Spinal cord (tissue), 10 donors: ENCODE measurements around the gene GYPC. TPM values are rescaled to one million over a fixed set of nuclear protein-coding genes. Genes with fewer than 3 reads are reported as not detected.
"Not testable (repeated sequence)": the region's sequence is repeated elsewhere in the genome, so short reads cannot be mapped to it uniquely, and the experiment has no call there.

Experiments used
- DNase-seq, 6 donors: peaks; one replicate each; pipeline versions ENCODE4 v3.0.0 to v3.0.0-alpha.2; 2013 to 2015; ENCODE audit warnings: low spot score in 6 of 6, low read depth in 4 of 6
- H3K27ac ChIP-seq: one replicate; pipeline ENCODE4 v1.5.1; 2013; ENCODE audit warnings: low read depth, low read length, control low read depth
- H3K27me3 ChIP-seq: one replicate; pipeline ENCODE4 v1.6.1; 2013; ENCODE audit warnings: low read length; ENCODE audit not compliant: control insufficient read depth, insufficient read depth
- H3K36me3 ChIP-seq: one replicate; pipeline ENCODE4 v1.6.1; 2013; ENCODE audit warnings: low read length; ENCODE audit not compliant: control insufficient read depth, insufficient read depth
- H3K4me1 ChIP-seq: one replicate; pipeline ENCODE4 v1.6.1; 2013; ENCODE audit warnings: low read length; ENCODE audit not compliant: control insufficient read depth, insufficient read depth
- H3K4me3 ChIP-seq: one replicate; pipeline ENCODE4 v1.5.1; 2013; ENCODE audit warnings: low read depth, low read length, control low read depth
- H3K9me3 ChIP-seq: one replicate; pipeline ENCODE4 v1.6.1; 2013; ENCODE audit warnings: low read length; ENCODE audit not compliant: control insufficient read depth, insufficient read depth
- WGBS: methylation state at CpG from one replicate; pipeline ENCODE4 v1.1.5; 2013; ENCODE audit warnings: missing lambda C conversion rate; ENCODE audit not compliant: insufficient coverage; 5-methylcytosine and 5-hydroxymethylcytosine counted together
- polyA plus RNA-seq, 2 donors: library from polyadenylated mRNA; unstranded; fragments of 120-200 nt; gene quantifications; one replicate each; pipeline ENCODE4 v1.2.1, GENCODE V29; 2013; ENCODE audit not compliant: insufficient read length in 2 of 2
- total RNA-seq, 2 donors: library from RNA; depleted of rRNA in 1 of 2; stranded (reverse); fragments of 120-200 nt in 1 of 2; fragments of >200 nt in 1 of 2; gene quantifications; one replicate each; pipeline versions ENCODE4 v1.2.3 to v1.2.4, GENCODE V29; 2013 to 2014
- donor health status: healthy.

GYPC gene
- total and polyA plus RNA-seq, 4 donors, result 20.2 to 114 (median 50.6) TPM

DNA sequence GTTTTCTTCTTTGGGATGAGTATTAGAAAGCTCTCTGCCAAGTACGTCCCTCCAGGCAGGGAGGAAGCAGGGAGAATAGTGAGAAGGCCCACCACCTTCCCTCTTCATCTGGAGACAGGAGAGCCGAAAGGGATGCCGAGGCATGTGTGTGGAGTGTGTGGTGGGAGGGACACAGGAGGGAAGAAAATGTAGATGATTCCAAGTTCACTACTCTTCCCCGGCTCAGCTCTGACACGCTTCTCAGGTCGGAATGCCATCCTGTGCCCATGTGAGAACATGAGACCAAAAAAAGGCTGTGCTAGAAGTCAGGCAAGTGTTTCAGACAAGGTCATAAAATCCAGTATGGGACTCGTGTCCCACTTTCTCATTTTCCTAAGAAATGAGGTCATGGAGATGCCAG lies 47.4 kb downstream of the GYPC start:
- no peak overlapping the region for H3K27ac ChIP-seq
- no peak for DNase-seq
- no peak overlapping the region for H3K4me3 ChIP-seq
- no peaks in the 10 kb centered on the region for H3K9me3 ChIP-seq
- H3K27me3 ChIP-seq, result no peaks in the 10 kb centered on the region
- 91% methylated on average over 3 of the region's 7 CpGs for WGBS
- H3K4me1 ChIP-seq, result peaks cover 3% of the 10 kb centered on the region
- no peaks in the 10 kb centered on the region for H3K36me3 ChIP-seq

DNA sequence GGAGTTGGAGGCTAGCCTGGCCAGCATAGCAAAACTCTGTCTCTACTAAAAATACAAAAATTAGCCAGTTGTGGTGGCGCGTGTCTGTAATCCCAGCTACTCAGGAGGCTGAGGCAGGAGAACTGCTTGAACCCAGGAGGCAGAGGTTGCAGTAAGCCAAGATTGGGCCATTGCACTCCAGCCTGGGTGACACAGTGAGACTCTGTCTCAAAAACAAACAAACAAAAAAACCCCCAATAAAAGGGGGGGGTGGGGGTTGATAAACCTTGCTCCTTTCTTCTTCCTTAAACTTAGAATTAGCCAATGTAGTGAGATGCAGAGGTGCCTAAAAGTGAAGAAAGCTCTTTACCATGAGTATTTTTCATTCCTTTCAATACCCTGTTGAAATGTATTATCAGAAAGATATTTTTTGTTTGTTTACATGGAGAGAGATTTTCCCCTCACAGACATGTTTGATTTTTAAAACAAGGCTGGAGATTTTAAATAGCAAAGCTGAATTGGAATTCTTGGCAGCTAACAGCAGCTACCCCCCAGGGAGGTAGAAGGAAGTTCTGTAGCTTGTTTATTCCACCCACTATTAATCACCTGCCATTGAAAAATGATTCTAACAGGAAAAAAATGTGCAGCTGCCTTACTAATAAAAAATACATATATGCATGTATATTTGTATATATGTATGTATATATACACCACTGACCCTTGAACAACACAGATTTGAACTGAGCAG lies 48.6 kb downstream of the GYPC start:
- Histone ChIP-seq H3K4me1 (peaks cover 3% of the 10 kb centered on the region), H3K9me3 (no peaks in the 10 kb centered on the region), H3K27ac (no peak overlapping the region), H3K36me3 (no peaks in the 10 kb centered on the region), H3K4me3 (no peak overlapping the region), H3K27me3 (no peaks in the 10 kb centered on the region)
- 93% methylated on average over 2 of the region's 2 CpGs for WGBS
- DNase-seq, result no peak

DNA sequence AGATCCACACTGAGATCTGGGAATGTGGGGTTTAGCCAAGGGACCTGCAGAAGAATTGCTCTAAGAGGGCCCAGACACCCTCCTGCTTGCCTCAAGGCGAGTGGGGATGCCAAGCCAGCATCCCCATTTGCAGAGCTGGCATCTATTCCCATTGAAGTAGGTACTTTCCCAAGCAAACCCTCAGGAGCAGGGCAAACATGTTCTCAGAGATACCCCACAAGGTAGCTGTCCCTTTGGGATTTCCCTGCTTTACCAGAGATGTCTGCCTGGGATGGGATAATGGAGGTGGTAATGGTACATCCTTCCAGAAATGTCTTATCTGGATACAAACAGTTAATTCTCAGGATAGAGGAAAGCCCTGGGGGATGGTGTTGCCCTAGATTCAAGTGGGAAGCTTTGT lies 51.2 kb downstream of the GYPC start:
- no peaks in the 10 kb centered on the region for H3K36me3 ChIP-seq
- H3K27ac ChIP-seq, result no peak overlapping the region
- no peaks in the 10 kb centered on the region for H3K4me1 ChIP-seq
- no peaks in the 10 kb centered on the region for H3K27me3 ChIP-seq
- no peak for DNase-seq
- H3K9me3 ChIP-seq, result no peaks in the 10 kb centered on the region
- WGBS, result 100% methylated on average over 1 of the region's 1 CpG
- no peak overlapping the region for H3K4me3 ChIP-seq

DNA sequence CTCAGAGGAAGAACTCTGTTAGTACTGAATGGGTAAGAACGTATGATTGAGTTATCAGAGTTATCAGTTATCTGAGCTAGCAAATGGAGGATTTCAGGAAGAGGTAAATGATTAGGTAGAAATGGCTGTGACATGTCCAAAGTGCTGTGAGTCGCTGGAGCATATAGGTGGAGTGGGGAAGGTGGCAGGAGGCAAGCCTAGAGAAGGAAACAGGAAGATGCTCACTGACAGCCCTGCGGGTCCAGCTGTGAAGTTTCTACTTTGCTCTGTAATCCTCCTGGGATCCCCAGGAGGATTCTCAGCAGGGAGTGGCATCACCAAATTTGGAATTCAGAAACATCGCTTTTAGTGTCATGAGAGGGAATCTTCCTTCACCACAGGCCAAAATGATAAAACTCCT lies 52.0 kb downstream of the GYPC start:
- no peaks in the 10 kb centered on the region for H3K36me3 ChIP-seq
- H3K27me3 ChIP-seq, result no peaks in the 10 kb centered on the region
- H3K27ac ChIP-seq, result no peak overlapping the region
- no peaks in the 10 kb centered on the region for H3K9me3 ChIP-seq
- WGBS, result 74% methylated on average over 3 of the region's 4 CpGs
- DNase-seq, result no peak
- no peaks in the 10 kb centered on the region for H3K4me1 ChIP-seq
- H3K4me3 ChIP-seq, result no peak overlapping the region

DNA sequence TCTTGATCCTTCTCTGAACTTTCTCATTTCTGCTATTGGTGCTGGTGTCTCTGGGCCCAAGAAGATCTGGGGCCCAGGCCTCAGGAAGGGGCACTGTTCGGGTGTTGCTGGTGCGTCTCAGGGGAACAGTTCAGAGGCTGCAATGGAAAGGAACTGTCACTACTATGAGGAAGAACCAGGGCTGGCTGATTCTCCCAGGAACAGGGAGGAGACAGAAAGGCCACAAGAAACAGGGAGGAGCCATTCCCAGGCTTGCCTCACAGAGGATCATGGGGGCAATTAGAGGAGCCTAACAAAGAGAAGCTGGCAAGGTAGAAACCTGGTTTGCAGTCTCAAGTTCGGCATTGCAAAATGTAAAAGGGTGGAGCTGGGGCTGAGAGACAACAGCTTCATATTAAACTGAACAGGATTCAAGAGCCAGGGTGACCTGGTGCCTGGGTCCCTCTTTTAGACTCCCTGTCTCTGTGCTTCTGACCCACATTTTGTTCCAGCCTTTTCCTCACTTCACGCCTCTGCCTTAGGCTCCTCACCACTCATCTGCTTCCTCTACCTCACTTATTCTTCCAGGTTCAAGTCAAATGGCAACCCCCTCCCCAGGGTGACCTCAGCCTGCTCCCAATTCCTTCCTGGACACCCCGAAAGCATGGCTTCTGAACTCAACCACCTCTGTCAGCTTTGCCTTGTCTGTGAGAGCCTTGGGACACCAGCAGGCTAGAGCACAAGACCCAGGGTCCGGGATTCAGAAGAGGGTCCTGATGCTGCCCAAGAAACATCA lies 58.4 kb downstream of the GYPC start:
- Histone ChIP-seq H3K27me3 (no peaks in the 10 kb centered on the region), H3K4me3 (no peak overlapping the region), H3K27ac (no peak overlapping the region), H3K9me3 (no peaks in the 10 kb centered on the region), H3K36me3 (no peaks in the 10 kb centered on the region), H3K4me1 (no peaks in the 10 kb centered on the region)
- 92% methylated on average over 5 of the region's 6 CpGs for WGBS
- DNase-seq, result no peak

DNA sequence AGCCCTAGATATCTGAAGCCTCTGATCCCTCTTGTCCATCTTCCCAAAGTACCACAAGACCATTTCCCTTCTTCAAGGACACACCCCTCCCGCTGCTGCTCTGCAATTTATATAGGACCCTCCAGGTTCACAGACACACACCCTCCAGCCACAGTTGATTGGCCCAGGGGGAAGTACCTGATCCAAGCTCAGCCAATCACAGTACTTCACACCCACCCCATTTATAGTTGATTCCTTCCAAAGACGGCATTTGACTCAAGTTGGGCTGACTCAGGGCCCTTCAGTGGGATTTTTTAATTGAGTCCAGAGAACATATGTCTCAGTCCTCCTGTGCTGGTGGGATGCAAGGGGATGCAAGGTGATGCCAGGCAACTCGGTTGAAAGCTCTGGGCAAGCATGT lies 59.2 kb downstream of the GYPC start:
- no peaks in the 10 kb centered on the region for H3K27me3 ChIP-seq
- no peaks in the 10 kb centered on the region for H3K36me3 ChIP-seq
- 94% methylated on average over 3 of the region's 3 CpGs for WGBS

DNA sequence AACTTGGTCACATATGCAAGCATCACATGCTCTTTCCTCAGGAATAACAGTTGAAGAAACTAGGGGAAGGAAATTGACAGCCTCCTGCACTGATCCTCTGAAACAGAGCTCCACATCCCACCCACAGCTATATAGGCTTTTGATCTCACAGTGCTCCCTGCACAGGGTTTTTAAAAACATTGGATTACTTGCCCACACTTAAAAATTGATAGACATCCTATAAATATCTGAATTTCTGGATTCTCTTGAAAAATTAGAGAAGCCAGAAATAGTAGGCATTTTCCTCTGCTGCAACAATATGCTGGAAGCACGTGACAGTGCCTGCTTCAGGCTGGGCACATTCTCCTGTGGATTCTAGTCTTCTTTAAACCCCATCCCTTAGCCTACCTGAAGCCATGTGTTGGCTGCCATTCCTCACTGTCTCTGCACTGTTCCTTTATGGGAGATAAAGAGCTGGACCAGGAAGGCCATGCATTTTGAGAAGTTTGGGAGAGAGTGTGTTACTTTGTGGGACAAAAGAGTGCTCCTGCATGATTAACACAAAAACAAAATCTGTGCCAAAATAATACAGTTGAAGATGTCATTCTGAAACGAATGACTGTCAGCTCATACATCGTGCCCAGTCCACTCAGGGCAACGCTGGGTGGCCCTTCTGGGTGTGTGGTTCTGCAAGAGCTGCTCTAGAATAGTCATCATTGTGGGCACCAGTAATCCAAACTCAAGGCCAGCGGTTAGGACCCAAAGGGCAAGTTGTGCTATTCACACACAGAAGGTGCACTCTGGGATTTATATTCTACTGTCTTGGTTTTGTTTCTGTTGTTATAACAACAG lies 59.8 kb downstream of the GYPC start:
- 66% methylated on average over 3 of the region's 5 CpGs for WGBS
- Histone ChIP-seq H3K27ac (no peak overlapping the region), H3K9me3 (no peaks in the 10 kb centered on the region), H3K27me3 (no peaks in the 10 kb centered on the region), H3K4me1 (no peaks in the 10 kb centered on the region), H3K36me3 (no peaks in the 10 kb centered on the region), H3K4me3 (no peak overlapping the region)
- DNase-seq, result no peak

More for the DNA sequence above, 59.2 kb downstream of the GYPC start:
- Histone ChIP-seq H3K4me1 (no peaks in the 10 kb centered on the region), H3K4me3 (no peak overlapping the region), H3K9me3 (no peaks in the 10 kb centered on the region), H3K27ac (no peak overlapping the region)
- DNase-seq, result no peak

DNA sequence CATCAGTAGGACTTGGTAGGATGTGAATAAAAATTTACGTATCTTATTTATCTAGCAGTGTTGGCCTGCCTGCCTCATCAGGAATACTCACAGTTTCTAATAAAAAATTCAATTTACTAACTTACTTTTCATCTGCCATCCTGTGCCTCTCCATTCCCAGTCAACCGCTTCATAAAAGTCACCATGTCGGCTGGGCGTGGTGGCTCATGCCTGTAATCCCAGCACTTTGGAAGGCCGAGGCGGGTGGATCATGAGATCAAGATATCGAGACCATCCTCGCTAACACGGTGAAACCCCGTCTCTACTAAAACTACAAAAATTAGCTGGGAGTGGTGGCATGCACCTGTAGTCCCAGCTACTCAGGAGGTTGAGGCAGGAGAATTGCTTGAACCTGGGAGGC lies 61.3 kb downstream of the GYPC start:
- H3K36me3 ChIP-seq, H3K9me3 ChIP-seq, DNase-seq, H3K4me3 ChIP-seq, H3K4me1 ChIP-seq, H3K27me3 ChIP-seq, H3K27ac ChIP-seq: not testable (repeated sequence)
- 92% methylated on average over 4 of the region's 10 CpGs for WGBS

DNA sequence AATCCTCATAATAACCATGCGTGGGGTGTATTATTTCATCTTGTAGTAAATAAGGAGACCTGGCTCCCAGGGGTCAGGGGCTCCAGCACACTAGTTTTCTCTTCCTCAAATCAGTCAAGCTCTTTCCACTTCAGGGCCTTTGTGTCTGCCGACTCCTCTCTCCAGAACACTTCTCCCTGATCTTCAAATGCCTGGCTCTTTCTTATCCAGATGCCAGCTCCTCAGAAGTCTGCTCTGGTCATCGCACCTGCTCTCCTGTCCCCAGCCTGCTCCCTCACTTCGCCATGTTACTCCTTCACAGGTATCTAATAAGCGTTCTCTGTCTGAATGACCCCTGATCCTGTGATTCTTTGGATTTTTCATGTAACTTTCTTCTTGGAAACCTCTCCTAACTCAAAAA lies 62.0 kb downstream of the GYPC start:
- no peaks in the 10 kb centered on the region for H3K27me3 ChIP-seq
- no peaks in the 10 kb centered on the region for H3K36me3 ChIP-seq
- DNase-seq, result no peak
- H3K27ac ChIP-seq, result no peak overlapping the region
- H3K4me3 ChIP-seq, result no peak overlapping the region
- H3K9me3 ChIP-seq, result no peaks in the 10 kb centered on the region
- peaks cover 5% of the 10 kb centered on the region for H3K4me1 ChIP-seq
- WGBS, result 90% methylated on average over 4 of the region's 5 CpGs
